Prostate gland (tissue), 2 donors: ENCODE measurements around the gene ELMOD1.

ENCODE experiments used
- CTCF ChIP-seq, 4 experiments: fragments of 200-600 bp in 2 of 4; fragments of 450-650 bp in 2 of 4; sonication (generic) in 2 of 4; IDR thresholded peaks; 1 replicate in 3 of 4; 2 replicates in 1 of 4; pipeline ENCODE4 v1.5.1; 2016 to 2019; ENCODE audit warnings: antibody characterized with exemption in 4 of 4, mild to moderate bottlenecking in 2 of 4, moderate library complexity in 2 of 4
- POLR2A ChIP-seq: fragments of 450-650 bp; IDR thresholded peaks from one replicate; pipeline ENCODE4 v1.6.1; 2016; ENCODE audit warnings: antibody characterized with exemption, mild to moderate bottlenecking
- POLR2AphosphoS5 ChIP-seq: sonication (generic); formaldehyde crosslinking; IDR thresholded peaks from one replicate; pipeline ENCODE4 v1.6.1; 2017; ENCODE audit warnings: antibody characterized with exemption

GRCh38 chr11:107648242-107648641, 57.3 kb downstream of the ELMOD1 start:
- TF ChIP-seq CTCF (IDR thresholded peaks at IDR 0.05) (no peak), POLR2AphosphoS5 (no peak), POLR2A (no peak)
